Measurements from ENCODE around the gene MAPRE2. TPM values are rescaled to one million over a fixed set of nuclear protein-coding genes. Genes with fewer than 3 reads are reported as not detected.

Gene MAPRE2
- total and polyA plus RNA-seq, 8 donors = 37.4 to 56.3 (median 50.0) TPM

DNA sequence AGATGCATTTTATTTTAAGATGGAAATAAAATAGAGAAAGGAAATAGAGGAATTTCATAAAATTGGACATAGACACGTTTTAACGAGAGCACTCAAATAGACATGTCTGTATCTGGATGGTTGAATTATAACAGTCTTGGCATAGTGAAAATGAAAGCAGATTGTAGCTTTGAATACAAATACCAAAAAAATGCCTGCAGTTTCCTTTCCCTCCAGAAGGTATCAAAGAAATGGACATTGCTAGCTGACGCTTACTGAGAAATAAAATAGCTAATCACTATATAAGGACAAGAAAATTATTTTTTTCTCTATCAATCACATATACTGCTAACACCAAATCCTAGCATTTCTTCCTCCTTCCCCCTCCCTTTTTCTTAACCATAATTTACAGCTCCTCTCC, 11.4 kb upstream of the MAPRE2 start:
- ATAC-seq = peak; percentile 21
- Histone ChIP-seq H3K27ac (peak overlapping the region; percentile 9 to 80), H3K27me3 (no peaks in the 10 kb centered on the region), H3K9me3 (no peaks in the 10 kb centered on the region), H3K4me1 (peaks cover 8 to 30% of the 10 kb centered on the region in 2 donors), H3K4me3 (peak overlapping the region in 1 of 2 donors; percentile 26), H3K36me3 (no peaks in the 10 kb centered on the region)
- no peak for DNase-seq
- TF ChIP-seq, protein P1, sequence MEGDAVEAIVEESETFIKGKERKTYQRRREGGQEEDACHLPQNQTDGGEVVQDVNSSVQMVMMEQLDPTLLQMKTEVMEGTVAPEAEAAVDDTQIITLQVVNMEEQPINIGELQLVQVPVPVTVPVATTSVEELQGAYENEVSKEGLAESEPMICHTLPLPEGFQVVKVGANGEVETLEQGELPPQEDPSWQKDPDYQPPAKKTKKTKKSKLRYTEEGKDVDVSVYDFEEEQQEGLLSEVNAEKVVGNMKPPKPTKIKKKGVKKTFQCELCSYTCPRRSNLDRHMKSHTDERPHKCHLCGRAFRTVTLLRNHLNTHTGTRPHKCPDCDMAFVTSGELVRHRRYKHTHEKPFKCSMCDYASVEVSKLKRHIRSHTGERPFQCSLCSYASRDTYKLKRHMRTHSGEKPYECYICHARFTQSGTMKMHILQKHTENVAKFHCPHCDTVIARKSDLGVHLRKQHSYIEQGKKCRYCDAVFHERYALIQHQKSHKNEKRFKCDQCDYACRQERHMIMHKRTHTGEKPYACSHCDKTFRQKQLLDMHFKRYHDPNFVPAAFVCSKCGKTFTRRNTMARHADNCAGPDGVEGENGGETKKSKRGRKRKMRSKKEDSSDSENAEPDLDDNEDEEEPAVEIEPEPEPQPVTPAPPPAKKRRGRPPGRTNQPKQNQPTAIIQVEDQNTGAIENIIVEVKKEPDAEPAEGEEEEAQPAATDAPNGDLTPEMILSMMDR (IDR thresholded peaks at IDR 0.05) = peak in 1 of 2 donors; percentile 14
- intact Hi-C loops (cut with DNase I) = no loop called here

DNA sequence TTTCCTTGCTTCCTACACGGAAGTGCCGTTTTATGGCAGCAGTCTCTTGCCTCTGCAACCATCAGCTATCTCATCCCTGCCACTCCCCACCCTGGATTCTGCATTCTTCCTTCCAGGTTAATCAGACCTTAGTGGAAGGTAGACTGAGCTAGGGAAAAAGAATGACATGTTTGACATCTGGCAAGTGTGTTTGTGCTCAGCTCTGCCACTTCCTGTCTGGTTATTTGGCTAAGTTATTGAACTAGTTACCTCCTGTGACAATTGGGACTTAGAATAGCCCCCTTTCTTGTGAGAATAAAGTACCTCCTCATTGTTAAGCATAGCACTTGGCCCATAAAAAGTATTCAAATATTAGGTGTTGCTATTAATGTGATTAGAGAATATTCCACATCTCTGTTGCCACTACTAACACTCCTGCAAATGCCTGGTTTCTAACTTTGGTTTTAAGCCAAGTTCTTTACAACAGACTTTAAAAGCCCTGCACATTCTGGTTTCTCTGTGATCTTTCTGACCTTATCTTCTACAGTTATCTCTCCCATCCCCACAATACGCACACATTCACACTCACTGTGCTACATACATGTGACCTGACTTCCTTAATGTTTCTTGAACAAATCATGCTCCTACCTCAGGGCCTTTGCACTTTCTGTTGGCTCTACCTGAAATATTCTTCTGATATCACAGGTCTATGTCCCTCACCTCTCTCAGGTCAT, 10.8 kb upstream of the MAPRE2 start:
- H3K27me3 ChIP-seq = no peaks in the 10 kb centered on the region
- peaks cover 5 to 27% of the 10 kb centered on the region in 2 donors for H3K4me1 ChIP-seq
- intact Hi-C loops (cut with DNase I) = no loop called here
- H3K27ac ChIP-seq = peak overlapping the region; percentile 9 to 80
- TF ChIP-seq, protein P1 (IDR thresholded peaks at IDR 0.05) = no peak
- H3K4me3 ChIP-seq = peak overlapping the region in 1 of 2 donors; percentile 26
- no peaks in the 10 kb centered on the region for H3K36me3 ChIP-seq
- no peaks in the 10 kb centered on the region for H3K9me3 ChIP-seq
- DNase-seq (no peak), ATAC-seq (peak; percentile 42)

DNA sequence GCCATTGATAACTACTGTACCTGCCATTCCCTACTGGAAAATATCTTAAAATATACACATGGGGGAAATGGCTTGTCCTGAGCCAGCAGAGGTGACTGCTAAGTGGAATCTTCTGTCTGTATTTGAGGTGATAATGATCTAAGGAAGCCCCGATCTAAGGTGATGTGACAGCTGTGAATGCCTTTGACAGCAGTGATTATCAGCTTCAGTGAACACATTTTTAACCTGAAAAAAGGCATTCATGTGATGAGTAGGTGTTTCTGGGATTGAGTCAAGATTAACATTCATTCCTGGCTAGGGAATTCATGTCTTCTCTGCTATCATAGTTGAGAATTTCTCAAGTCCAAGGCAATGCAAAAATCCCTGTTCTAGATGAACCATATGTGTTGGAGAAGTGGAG, 9.1 kb upstream of the MAPRE2 start:
- TF ChIP-seq, protein P1 (IDR thresholded peaks at IDR 0.05) = no peak
- Histone ChIP-seq H3K36me3 (no peaks in the 10 kb centered on the region), H3K4me1 (peaks cover 0 to 15% of the 10 kb centered on the region in 2 donors), H3K9me3 (no peaks in the 10 kb centered on the region), H3K27me3 (no peaks in the 10 kb centered on the region), H3K27ac (no peak overlapping the region), H3K4me3 (no peak overlapping the region)
- ATAC-seq (no peak), DNase-seq (no peak)
- intact Hi-C loops (cut with DNase I) = no loop called here

DNA sequence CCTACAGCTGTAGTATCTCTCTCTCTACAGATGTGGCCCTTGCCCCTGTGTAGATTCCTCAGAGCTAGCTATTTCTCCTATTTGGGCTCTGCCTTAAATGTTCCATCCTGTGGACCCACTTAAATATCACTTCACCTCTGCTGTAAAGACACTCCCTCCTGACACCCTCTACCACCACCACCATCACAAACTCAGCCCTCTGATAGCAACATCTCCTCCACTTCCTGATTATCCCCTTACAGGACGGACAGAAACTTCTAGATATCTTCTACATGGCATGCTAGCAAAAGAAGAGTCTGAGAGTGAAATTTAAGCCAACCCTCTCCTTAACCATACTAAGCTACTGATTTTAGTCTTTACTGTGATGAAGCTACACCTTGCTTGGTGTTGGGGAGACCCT, 3.2 kb upstream of the MAPRE2 start:
- ATAC-seq = no peak

DNA sequence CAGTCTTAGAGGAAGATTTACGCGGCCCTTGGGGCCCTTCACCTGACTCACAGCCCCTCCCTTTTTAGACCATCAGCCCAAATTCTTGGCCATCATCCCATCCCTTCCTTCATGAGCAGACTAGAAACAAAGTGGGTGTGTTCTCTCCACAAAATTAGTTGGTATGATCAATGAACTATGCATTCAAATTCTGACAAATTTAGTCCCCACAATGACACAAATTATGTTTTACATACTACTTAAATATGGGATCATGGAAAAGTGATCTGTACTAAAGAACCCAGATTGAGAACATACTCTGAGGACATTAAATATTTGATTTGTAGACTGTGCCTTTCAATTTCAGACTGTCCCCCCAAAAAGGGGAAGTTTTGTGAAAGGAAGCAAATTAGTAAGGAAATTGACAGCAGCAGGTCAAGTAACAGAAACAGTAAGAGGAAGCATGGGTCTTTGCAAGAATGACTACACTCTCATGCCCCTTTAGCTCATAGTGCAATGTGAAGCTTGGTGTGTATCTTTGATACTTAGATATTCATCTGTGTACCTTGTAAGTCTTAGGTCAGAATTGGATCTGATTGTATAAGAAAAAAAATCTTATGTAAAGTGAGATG, 2.2 kb upstream of the MAPRE2 start:
- H3K36me3 ChIP-seq = no peaks in the 10 kb centered on the region
- intact Hi-C loops (cut with DNase I) = no loop called here
- peak overlapping the region in 1 of 2 donors; percentile 86 for H3K27ac ChIP-seq
- DNase-seq = no peak
- TF ChIP-seq, protein P1 (IDR thresholded peaks at IDR 0.05) = no peak
- no peaks in the 10 kb centered on the region for H3K27me3 ChIP-seq
- peaks cover 12 to 36% of the 10 kb centered on the region in 2 donors for H3K4me1 ChIP-seq
- no peak overlapping the region for H3K4me3 ChIP-seq
- H3K9me3 ChIP-seq = no peaks in the 10 kb centered on the region
- ATAC-seq = no peak

More for the DNA sequence above, 3.2 kb upstream of the MAPRE2 start:
- Histone ChIP-seq H3K9me3 (no peaks in the 10 kb centered on the region), H3K36me3 (no peaks in the 10 kb centered on the region), H3K4me3 (no peak overlapping the region), H3K27ac (no peak overlapping the region), H3K4me1 (peaks cover 12 to 28% of the 10 kb centered on the region in 2 donors), H3K27me3 (no peaks in the 10 kb centered on the region)
- DNase-seq = no peak
- intact Hi-C loops (cut with DNase I) = no loop called here
- TF ChIP-seq, protein P1 (IDR thresholded peaks at IDR 0.05) = no peak
